HK-2 (cell line): ENCODE measurements around the gene KCNG2.

ENCODE experiments used
- DNase-seq: peaks from one replicate; pipeline ENCODE4 v3.0.0-alpha.2; 2018; ENCODE audit not compliant: unreplicated experiment

KCNG2 gene

GRCh38 chr18:79768745-79769144 is 29.0 kb upstream of the KCNG2 start:
- no peak for DNase-seq

- DNase-seq: no peak
Observed at GRCh38 chr18:79769698-79770500, 27.8 kb upstream of the KCNG2 start.

GRCh38 chr18:79770501-79770815 is 27.3 kb upstream of the KCNG2 start:
- no peak for DNase-seq

GRCh38 chr18:79770826-79771225 is 26.9 kb upstream of the KCNG2 start:
- DNase-seq: no peak

GRCh38 chr18:79771446-79772107 is 26.2 kb upstream of the KCNG2 start:
- DNase-seq: no peak

GRCh38 chr18:79772108-79772864 is 25.5 kb upstream of the KCNG2 start:
- no peak for DNase-seq

- no peak for DNase-seq
Observed at GRCh38 chr18:79772865-79773696, 24.7 kb upstream of the KCNG2 start.

GRCh38 chr18:79774111-79774510 is 23.6 kb upstream of the KCNG2 start:
- no peak for DNase-seq

- DNase-seq: no peak
Observed at GRCh38 chr18:79775441-79776221, 22.1 kb upstream of the KCNG2 start.

GRCh38 chr18:79776674-79777073 is 21.1 kb upstream of the KCNG2 start:
- DNase-seq: no peak

- DNase-seq: no peak
Observed at GRCh38 chr18:79778291-79778791, 19.4 kb upstream of the KCNG2 start.

- DNase-seq: no peak
Observed at GRCh38 chr18:79779021-79779699, 18.6 kb upstream of the KCNG2 start.

GRCh38 chr18:79779700-79780190 is 18.0 kb upstream of the KCNG2 start:
- DNase-seq: no peak

GRCh38 chr18:79780547-79780946 is 17.2 kb upstream of the KCNG2 start:
- no peak for DNase-seq

- DNase-seq: no peak
Observed at GRCh38 chr18:79781331-79781941, 16.3 kb upstream of the KCNG2 start.

GRCh38 chr18:79782566-79783308 is 15.0 kb upstream of the KCNG2 start:
- no peak for DNase-seq

GRCh38 chr18:79784071-79784913 is 13.4 kb upstream of the KCNG2 start:
- no peak for DNase-seq
